Measurements from ENCODE around the gene HINFP.
"Not testable (repeated sequence)": the region's sequence is repeated elsewhere in the genome, so short reads cannot be mapped to it uniquely, and the experiment has no call there.

HINFP gene

DNA sequence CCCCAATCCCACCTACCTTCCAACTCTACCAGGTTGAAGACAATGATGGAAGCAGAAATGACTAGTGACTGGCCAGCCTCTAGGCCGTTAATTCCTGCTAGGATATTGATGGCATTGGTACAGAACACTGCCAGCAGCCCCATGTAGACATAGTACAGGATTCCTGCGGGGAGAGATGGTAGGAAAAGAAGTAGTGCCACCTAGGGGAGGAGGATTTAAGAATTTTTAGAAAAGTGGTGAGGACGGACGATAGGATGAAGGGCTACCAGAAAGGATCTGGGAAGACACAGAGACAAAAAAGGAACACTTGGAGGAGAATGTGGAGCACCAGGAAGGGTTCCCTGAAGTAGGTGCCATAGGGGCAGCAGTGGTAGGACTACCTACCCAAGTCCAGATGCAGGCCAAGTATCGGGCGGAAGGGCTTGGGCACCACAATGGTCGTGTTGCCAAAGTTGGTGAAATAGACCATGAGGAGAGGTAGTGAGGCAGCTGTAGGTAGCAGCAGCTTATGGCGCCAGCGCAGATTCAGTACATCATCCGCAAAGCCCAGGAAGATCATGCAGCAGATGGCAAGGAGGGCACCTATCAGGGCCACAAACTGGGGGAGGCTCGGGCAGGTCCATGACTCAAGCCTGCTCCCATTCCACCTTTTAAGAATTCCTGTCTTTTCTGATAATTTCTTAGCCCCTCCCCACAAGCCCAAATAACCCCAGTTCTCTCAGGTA is 21.0 kb upstream of the HINFP start:
- DNase-seq (ENCODE audit: low spot score): peak; percentile 54

DNA sequence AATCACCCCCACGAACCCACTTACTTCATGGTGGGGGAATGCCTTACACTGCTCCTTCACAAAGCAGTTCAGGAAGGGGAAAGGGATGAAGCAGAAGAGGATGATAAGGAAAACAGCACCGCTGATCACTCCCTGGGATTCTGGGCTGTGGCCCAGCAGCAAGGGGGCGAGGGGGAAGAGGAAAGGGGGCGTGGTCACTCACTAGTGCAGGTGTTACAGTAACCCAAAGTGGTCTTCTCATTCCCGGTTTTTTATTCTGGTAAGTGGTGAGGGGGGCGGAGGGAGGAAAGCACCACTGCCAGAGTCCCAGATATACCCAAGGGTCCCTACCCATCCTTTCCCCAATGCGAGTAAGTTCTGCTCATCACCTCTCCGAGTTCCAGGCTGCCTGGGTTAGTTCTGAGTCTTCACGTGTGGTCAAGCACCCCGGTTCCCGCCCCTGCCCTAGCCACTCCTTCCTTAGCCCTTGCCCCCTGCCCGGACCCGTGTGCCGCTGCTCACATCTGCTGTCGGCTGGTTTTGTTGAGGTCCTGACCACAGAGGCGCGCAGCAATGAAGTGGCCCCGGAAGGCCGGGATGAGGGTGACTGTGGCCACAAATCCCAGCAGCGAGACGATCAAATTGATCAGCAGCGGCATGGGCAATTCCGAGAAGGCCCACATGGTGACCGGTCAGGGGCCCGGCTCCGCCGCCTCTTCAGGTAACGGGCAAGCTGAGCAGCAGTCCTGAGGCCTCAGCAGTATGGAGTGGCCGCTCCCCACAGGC is 20.2 kb upstream of the HINFP start:
- DNase-seq (ENCODE audit: low spot score): no peak

DNA sequence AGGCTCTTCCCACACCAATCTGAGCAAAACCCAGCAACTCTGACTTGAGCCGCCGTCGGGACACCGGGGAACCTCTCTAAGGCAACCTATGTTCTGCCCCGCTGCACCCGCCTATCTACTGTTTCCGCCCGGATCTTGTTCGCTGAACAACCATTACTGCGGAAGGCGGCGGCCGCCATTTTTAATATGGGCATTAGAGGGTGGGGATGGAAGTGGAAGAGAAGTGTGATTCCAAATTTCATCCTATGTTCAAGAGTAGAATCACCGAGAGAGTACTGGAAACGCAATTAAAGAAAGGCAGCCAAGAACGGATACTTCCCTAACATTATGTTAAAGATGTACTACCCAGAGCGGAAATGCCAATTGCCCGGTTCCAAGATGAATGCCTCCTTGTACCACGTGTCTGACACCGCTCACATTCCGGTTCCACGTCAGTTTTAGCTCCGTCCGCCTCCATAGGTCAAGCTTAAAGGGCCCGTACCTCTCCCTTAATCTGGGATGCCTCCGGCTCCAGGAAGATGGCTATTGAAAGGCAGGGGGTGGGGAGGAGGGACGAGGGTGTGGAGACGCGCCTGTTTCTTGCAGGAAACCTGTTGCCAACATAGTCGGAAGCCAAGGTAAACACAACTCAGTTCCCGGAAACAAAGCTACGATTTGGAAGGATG is 19.5 kb upstream of the HINFP start, which contains the start of gene DPAGT1:
DPAGT1 (minus strand) TSS at position 95 of the 665 bp plus-strand sequence. CDS start 198 bp downstream, outside the sequence.
- peak; percentile 98 for DNase-seq (ENCODE audit: low spot score)

DNA sequence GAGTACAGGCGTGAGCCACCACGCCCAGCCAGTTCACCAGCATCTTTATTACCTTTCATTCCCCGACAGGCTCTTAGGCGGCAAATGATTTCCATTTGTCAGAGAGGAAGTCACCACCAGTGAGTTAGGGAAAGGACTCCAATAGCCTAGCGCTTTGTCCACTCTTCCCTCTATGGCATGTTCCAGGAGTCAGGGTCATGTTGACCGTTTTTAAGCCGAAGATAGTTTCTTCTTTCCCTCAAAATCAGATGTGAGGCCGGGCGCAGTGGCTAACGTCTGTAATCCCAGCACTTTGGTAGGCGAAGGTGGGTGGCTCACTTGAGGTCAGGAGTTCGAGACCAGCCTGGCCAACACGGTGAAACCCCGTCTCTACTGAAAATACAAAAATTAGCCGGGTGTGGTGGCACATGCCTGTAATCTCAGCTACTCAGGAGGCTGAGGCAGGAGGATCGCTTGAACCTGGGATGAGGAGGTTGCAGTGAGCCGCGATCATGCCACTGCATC is 18.2 kb upstream of the HINFP start:
- DNase-seq (ENCODE audit: low spot score): not testable (repeated sequence)

DNA sequence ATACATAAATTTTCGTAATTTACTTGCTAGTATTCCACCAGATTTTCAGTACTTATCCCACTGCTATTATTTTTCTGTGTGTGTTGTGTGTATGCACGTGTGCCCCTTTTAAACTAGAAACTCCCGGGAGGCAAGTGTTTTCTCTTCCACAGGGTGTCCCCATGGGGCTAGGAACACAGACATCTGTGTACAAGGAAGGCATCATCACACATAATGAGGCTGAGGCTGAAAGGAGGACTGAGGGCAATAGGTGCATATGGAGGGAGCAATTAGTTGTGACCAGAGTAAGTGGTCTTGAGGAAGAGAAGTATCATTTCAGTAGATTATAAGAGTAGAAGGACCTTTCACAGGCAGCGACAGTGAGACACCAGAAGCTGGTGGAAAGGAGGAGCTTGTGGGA is 17.6 kb upstream of the HINFP start:
- DNase-seq (ENCODE audit: low spot score): no peak

DNA sequence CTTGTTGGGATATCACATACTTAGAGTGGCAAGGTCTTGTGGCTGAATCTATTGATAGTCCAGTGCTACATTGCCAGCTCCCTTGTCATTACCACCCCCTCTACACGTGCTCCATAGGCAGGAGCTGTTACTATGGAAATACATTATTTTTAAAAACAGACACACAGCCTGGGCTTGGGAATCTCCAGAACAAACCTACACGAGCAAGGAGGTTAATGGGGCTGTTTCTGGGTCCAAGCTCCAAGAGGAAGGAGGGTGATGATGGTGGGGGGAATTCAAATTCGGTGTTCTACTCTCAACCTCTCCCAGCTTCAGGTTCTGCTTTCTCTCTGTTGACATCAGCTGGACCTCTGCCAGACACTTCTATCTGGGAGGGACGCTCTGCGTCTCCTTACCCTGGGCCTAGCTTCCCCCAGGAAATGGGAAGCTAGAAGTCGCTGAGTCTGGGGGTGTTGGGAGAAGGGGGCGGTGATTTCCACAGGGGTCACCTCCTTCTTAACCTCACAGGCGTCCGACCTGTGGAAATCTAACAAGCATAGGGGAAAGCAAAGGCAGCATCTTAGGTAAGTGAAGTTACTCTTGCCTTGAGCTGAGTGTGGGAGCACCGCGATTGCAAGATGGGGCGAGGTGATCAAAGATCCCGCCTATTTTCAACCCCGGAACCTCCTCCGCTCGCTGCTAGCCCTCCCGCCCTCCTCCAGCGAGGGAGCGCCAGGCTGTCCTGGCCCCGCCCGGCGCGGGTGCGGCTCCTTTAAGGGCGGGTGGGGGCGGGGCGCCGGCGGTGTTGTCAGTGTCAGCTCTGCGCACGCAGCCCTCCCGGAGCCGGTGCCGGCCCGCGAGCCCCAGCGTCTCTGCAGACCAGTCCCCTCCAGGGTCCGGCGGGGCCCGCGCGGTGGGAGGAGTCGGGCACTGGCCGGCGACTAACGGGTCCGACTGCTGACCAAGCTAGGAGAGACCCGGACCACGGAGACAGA is 14.5 kb upstream of the HINFP start, which contains the start of gene C2CD2L:
C2CD2L (plus strand) TSS at position 781 of the 974 bp plus-strand sequence. CDS start 398 bp downstream, outside the sequence.
- DNase-seq (ENCODE audit: low spot score): peak; percentile 92

DNA sequence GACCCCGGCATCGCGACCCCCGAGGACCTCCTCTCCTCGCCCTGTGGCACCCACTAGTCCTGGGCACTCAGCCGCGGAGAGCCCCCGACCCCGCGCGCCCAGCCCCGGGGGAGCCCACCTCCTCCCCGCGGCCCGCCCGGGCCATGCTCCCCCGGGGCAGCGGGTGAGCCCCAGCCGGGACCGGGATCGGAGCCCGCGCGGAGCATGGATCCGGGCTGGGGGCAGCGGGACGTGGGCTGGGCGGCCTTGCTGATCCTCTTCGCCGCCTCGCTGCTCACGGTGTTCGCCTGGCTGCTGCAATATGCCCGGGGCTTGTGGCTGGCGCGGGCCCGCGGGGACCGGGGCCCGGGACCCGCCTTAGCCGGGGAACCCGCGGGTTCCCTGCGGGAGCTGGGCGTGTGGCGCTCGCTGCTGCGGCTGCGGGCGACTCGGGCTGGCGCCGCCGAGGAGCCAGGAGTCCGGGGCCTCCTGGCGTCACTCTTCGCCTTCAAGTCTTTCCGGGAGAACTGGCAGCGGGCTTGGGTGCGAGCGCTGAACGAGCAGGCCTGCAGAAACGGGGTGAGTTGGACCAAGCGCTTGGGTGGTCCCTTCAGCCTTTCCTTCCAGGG is 13.7 kb upstream of the HINFP start:
- DNase-seq (ENCODE audit: low spot score): no peak

DNA sequence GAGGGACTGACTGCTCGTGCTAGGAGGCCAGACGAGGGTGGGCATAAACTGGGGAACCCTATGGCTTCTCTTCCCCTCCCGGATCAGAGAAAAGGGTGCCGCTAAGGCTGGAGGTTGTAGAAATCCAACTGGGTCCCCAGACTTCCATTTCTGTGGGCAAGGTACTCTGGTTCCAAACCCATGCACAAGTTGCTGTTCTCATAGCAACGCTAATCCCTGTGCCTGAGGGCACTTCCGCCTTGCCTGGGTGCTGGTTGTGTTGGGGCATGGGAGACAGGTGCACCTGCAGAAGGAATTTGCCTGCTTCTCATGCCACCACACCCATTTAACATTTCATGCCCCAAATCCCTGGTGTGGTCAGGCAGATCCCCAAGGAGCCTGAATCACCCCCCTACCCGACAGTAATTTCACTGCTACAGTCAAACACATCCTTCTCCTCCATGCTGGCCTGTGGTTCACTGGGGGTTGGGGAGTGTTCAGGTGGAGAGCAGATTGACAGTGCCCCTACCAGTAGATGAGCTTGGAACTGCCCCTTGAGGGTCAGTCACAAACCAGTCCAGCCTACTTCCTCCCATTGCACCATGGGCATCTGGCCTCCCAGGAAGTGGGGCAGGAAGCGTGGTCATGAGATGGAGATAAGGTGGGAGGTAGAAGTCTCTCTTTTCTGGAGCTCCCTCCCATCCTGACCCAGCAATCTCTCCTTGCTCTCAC is 13.1 kb upstream of the HINFP start:
- DNase-seq (ENCODE audit: low spot score): peak; percentile 83

DNA sequence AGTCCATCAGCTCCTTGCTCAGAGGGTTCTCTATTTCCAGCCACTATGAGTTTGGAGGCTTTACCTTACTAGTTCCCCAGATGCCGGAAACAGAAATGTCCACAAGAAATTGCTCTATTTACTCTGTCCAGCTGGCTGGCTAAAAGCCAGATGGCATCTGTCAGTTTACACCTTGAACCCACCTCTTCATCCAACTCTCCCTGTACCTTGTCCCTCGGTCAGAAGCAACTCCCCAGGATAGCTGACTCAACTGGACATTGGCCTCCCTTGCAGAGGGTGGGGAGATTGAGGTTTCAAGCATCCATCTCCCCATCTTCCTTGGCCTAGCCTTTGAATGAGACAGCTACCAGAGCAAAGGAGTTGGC is 12.5 kb upstream of the HINFP start:
- no peak for DNase-seq (ENCODE audit: low spot score)

DNA sequence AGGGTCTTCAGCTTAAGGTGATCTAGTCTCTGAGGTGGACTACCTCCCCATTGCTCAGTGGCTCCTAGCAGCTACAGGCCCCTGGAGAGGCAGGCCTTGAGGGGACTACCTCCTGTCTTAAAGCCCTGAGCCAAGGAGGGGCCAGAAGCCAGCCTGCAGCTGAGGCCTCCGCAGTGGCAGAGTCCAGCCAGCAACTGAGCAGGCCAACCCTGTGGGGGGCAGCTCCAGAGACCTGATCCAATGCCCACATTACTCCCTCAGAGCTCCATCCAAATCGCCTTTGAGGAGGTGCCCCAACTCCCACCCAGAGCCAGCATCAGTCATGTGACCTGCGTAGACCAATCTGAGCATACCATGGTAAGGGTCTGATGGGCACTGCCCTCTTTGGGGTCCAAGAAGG is 11.5 kb upstream of the HINFP start:
- no peak for DNase-seq (ENCODE audit: low spot score)

DNA sequence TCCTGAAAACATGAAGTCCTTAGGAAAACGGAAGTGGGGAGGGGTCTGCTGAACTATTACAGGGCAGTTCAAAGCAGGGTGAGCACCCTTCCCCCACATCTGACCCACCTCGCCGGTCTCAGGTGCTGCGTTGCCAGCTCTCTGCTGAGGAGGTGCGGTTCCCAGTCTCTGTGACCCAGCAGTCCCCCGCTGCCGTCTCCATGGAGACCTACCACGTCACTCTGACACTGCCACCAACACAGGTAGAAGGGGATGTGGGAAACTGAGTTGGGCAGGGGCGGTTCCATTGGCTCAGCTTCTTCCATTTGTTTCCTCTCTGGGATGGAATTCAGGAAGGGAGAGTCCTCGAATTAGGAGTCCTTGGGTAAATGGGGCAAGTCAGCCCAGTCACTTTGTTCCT is 10.9 kb upstream of the HINFP start:
- no peak for DNase-seq (ENCODE audit: low spot score)

DNA sequence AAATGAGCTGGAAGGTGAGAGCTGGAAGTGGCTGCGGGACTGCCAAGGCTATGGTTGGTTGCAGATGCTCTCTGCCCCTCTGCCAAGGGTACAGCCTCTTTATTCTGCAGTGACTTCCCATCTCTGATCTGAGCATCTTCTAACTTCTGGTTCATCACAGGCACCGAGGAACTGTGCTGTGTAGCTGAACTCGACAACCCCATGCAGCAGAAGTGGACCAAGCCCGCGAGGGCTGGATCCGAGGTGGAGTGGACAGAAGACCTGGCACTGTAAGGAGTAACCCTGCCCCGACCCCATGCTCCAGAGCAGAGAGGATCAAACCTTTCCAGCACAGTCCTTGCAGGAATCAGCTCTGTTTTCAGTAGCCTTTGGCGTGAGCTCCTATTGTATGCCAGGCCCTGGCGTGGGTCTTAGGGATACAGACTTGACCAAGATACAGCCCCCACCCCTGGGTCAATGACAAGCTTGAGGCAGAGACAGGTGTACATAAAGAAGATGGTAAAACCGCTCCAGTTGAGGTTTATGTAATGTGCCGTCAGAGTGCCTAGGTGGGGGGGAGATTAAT is 9.9 kb upstream of the HINFP start:
- no peak for DNase-seq (ENCODE audit: low spot score)

DNA sequence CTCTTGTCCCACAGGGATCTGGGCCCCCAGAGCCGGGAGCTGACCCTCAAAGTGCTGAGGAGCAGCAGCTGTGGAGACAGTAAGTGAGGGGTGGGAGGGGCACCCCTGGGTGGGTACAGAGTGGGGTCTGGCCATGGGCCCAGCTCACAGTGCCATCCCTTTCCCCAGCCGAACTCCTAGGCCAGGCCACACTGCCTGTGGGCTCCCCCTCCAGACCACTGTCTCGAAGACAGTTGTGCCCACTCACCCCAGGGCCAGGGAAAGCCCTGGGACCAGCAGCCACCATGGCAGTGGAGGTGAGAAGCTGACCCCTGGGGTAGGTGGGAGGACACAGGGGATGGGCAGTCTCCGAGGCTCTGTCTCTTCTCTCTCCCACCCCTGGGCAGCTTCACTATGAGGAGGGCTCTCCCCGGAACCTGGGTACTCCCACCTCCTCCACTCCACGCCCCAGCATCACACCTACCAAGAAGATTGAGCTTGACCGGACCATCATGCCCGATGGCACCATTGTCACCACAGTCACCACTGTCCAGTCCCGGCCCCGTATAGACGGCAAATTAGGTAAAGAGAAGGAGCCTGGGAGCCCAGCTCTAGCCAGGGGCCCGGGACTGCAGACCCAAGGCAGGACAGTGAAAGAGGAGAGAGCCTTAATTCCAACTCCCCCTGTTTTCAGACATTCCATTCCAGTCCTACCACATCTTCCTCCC is 8.9 kb upstream of the HINFP start:
- DNase-seq (ENCODE audit: low spot score): no peak

DNA sequence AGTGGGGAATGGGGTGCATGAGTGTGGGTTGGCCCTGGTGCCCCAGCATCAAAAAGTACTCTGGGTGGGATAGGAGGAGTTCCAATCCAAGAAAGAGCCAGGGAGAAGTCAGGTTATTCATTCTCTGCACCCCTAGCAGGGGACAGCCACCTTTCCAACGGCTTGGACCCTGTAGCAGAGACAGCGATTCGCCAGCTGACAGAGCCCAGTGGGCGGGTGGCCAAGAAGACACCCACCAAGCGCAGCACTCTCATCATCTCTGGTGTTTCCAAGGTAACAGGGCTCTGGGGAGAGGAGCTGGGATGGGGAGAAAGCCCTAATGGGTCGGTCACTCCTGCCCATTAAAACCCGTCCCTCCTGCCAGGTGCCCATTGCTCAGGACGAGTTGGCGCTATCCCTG is 7.7 kb upstream of the HINFP start:
- no peak for DNase-seq (ENCODE audit: low spot score)

DNA sequence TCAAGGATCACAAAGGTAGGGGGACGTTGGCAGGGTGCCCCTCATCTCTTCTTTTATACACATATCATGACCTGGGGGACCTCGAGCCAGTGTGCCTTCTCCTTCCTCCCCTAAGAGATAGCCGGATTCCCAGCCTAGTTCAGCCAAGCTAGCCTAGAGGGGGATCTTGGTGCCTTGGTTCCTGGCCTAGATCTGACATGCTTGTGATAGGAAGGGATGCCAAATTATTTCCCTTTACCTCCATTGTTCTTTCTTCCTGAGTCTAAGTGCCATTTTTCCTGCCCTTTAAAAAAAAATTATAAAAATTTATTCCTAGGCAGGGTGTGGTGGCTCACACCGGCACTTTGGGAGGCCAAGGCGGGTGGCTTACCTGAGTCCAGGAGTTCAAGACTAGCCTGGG is 7.0 kb upstream of the HINFP start:
- DNase-seq (ENCODE audit: low spot score): no peak

DNA sequence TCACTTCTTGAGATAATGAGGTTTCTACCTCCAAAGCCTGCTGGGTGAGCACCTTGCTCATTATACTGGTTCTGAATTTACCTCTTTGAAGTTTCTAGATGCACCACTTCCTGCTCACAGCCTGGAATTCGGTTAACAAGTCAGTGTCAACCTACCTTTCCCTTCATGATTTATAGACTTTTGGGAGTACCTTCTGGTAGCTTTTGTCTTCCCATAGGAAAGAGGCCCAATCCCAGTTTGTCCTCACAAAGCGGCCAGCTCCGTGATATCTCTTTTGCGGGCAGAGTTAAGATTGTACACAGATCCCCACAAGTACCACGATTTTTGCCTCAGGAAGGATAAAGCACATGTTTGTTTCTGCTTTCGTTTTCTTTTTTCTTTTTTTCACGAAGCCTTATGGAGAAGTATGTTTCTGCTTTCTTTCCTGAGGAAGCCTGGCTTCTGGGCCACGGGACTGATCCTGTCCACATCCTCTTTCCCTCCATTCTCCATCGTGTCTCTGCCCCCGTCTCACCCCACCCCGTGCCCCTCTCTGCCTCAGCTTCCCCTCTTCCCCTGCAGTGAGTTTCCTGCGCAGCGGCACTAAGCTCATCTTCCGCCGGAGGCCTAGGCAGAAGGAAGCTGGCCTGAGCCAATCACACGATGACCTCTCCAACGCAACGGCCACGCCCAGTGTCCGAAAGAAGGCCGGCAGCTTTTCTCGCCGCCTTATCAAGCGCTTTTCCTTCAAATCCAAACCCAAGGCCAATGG is 5.7 kb upstream of the HINFP start:
- DNase-seq (ENCODE audit: low spot score): no peak

DNA sequence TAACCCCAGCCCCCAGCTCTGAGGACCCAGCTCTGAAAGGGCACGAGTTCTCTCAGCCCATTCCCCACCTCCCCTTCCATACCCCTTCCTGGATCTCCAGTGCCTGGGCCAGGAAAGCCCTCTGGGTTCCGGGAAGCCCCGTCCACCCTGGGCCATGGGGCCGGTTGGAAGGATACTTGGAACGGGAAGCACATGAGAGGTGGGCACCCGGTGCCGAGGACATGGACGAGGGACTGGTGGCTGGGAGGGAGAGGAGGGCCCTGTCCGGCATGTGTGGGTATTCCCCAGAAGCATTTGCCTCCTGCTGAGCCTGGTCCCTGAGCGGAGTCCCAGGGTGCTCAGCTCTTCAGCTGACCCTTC is 5.2 kb upstream of the HINFP start:
- DNase-seq (ENCODE audit: low spot score): no peak

DNA sequence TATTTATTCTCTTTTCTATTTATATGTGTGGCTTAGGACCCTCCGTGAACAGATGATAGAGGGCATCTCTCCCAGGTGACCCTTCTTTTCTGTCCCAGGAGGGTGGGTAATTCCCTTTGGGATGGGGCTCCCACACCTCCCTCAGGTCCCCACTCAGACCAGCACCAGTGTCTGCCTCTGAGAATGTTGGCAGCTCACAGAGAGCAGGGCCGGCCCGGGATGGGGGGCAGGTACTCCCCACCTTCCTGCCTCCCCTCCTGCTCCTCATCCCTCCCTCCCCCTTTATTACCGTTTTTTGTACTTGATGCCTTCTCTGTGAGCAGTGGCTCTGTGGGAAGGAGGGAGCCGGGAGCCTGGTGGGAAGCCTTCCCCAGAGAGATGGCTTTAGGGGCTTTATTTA is 4.8 kb upstream of the HINFP start:
- DNase-seq (ENCODE audit: low spot score): no peak

Data from kidney tubule cell (primary cell).